GM12878 (cell line): ENCODE results near the gene EPB41L2.

ENCODE experiments used
- ATF7 ChIP-seq: fragments of 450-650 bp; IDR thresholded peaks from 2 replicates; pipeline ENCODE4 v1.6.1; 2016; ENCODE audit warnings: low read depth, mild to moderate bottlenecking
- BHLHE40 ChIP-seq, 2 experiments: fragments of 450-650 bp in 1 of 2; IDR thresholded peaks; 2 replicates each; pipeline ENCODE4 v1.6.1; 2011 to 2017; ENCODE audit warnings: low read depth in 2 of 2, borderline replicate concordance in 1 of 2, improper control_type of control experiment in 1 of 2, low read length in 1 of 2, mild to moderate bottlenecking in 1 of 2
- CBFB ChIP-seq: IDR thresholded peaks from 2 replicates; pipeline ENCODE4 v1.6.1; 2016; ENCODE audit warnings: antibody characterized with exemption, low read depth
- CTCF ChIP-seq, 3 experiments: IDR thresholded peaks in 2 of 3; conservative IDR thresholded peaks in 1 of 3; 2 replicates each; pipeline ENCODE4 v1.5.1; 2011; ENCODE audit warnings: low read depth in 3 of 3, low read length in 3 of 3, mild to moderate bottlenecking in 3 of 3, control low read depth in 2 of 3, moderate library complexity in 2 of 3, inconsistent platforms in 1 of 3, mixed read lengths in 1 of 3; ENCODE audit not compliant: control insufficient read depth in 2 of 3, insufficient read depth in 1 of 3; ENCODE audit errors: extremely low read depth in 1 of 3
- EZH2 ChIP-seq: IDR thresholded peaks from 2 replicates; pipeline ENCODE4 v1.6.1; 2012; ENCODE audit warnings: low read depth, mild to moderate bottlenecking, control low read depth, inconsistent platforms, low read length, borderline replicate concordance; ENCODE audit not compliant: control insufficient read depth
- LARP7 ChIP-seq: fragments of 450-650 bp; IDR thresholded peaks from 2 replicates; pipeline ENCODE4 v1.6.1; 2017; ENCODE audit warnings: mild to moderate bottlenecking
- MTA3 ChIP-seq: IDR thresholded peaks from 2 replicates; pipeline ENCODE4 v1.6.1; 2012; ENCODE audit warnings: low read length, inconsistent platforms, borderline replicate concordance
- POLR2AphosphoS2 ChIP-seq: IDR thresholded peaks from 2 replicates; pipeline ENCODE4 v1.6.1; 2011; ENCODE audit warnings: low read depth, mild to moderate bottlenecking, low read length, improper control_type of control experiment, moderate library complexity
- SIN3A ChIP-seq: IDR thresholded peaks from 2 replicates; pipeline ENCODE4 v1.6.1; 2012; ENCODE audit warnings: low read depth, low read length, improper control_type of control experiment
- YY1 ChIP-seq: IDR thresholded peaks from 2 replicates; pipeline ENCODE4 v1.6.1; 2011; ENCODE audit warnings: low read depth, mild to moderate bottlenecking, low read length
- ZBTB4 ChIP-seq: fragments of 450-650 bp; formaldehyde crosslinking; IDR thresholded peaks from 2 replicates; pipeline ENCODE4 v1.4.0; 2022; ENCODE audit warnings: mild to moderate bottlenecking, moderate library complexity

- TF ChIP-seq POLR2AphosphoS2: no peak
- no peak for TF ChIP-seq EZH2
- no peak for TF ChIP-seq CTCF (IDR thresholded peaks at IDR 0.05 in 2 of 3, conservative IDR thresholded peaks at IDR 0.05 in 1 of 3; ENCODE audit: control insufficient read depth in 2 of 3, extremely low read depth in 1 of 3, insufficient read depth in 1 of 3, low read depth in 3 of 3, low read length in 3 of 3)
- TF ChIP-seq MTA3: no peak
- no peak for TF ChIP-seq SIN3A
- no peak for TF ChIP-seq BHLHE40 (IDR thresholded peaks at IDR 0.05; ENCODE audit: borderline replicate concordance in 1 of 2, low read depth in 2 of 2, low read length in 1 of 2)
- no peak for TF ChIP-seq LARP7
- TF ChIP-seq CBFB: no peak
- TF ChIP-seq ZBTB4 (CRISPR knock-in tag): no peak
- TF ChIP-seq ATF7: no peak
- no peak for TF ChIP-seq YY1
These were observed 20.4 kb downstream of the EPB41L2 start for GRCh38 chr6:131042664-131043063.
